Transverse colon (tissue), 4 donors: ENCODE results near the gene RIN2. TPM values are rescaled to one million over a fixed set of nuclear protein-coding genes. Genes with fewer than 3 reads are reported as not detected.

Experiments used
- DNase-seq: peaks from one replicate; pipeline ENCODE4 v3.0.0-alpha.2; 2019
- H3K27ac ChIP-seq, 4 donors: fragments of 200-600 bp; sonication (generic); 2 replicates each; pipeline ENCODE4 v1.5.1; 2016 to 2018; ENCODE audit warnings: inconsistent platforms in 4 of 4
- H3K27me3 ChIP-seq: fragments of 200-600 bp; sonication (generic); 2 replicates; pipeline ENCODE4 v1.5.1; 2017; ENCODE audit warnings: inconsistent platforms
- H3K36me3 ChIP-seq, 4 donors: fragments of 200-600 bp; sonication (generic); 2 replicates each; pipeline ENCODE4 v1.5.1; 2017 to 2019; ENCODE audit warnings: inconsistent platforms in 4 of 4
- H3K4me1 ChIP-seq, 4 donors: fragments of 200-600 bp; sonication (generic); 2 replicates each; pipeline ENCODE4 v1.5.1; 2017 to 2020; ENCODE audit warnings: inconsistent platforms in 4 of 4
- H3K4me3 ChIP-seq, 4 donors: fragments of 200-600 bp; sonication (generic); 1 replicate in 1 of 4; 2 replicates in 3 of 4; pipeline versions ENCODE4 v1.5.1 to v1.6.1; 2017 to 2019; ENCODE audit warnings: inconsistent platforms in 4 of 4
- H3K9me3 ChIP-seq, 2 donors: fragments of 200-600 bp; sonication (generic); 2 replicates each; pipeline ENCODE4 v1.5.1; 2017 to 2019; ENCODE audit warnings: inconsistent platforms in 2 of 2
- CTCF ChIP-seq, 5 experiments: fragments of 200-600 bp in 3 of 5; fragments of 450-650 bp in 2 of 5; sonication (generic) in 3 of 5; IDR thresholded peaks; 1 replicate in 2 of 5; 2 replicates in 3 of 5; pipeline ENCODE4 v1.5.1; 2016 to 2017; ENCODE audit warnings: antibody characterized with exemption in 5 of 5, inconsistent platforms in 3 of 5, mild to moderate bottlenecking in 2 of 5, moderate library complexity in 1 of 5
- EP300 ChIP-seq: sonication (generic); formaldehyde crosslinking; IDR thresholded peaks from one replicate; pipeline ENCODE4 v1.6.1; 2017; ENCODE audit warnings: antibody characterized with exemption, low read depth
- POLR2A ChIP-seq: fragments of 450-650 bp; IDR thresholded peaks from one replicate; pipeline ENCODE4 v1.6.1; 2016; ENCODE audit warnings: antibody characterized with exemption, mild to moderate bottlenecking, moderate library complexity
- POLR2AphosphoS5 ChIP-seq, 3 donors: sonication (generic); formaldehyde crosslinking; IDR thresholded peaks; one replicate each; pipeline ENCODE4 v1.6.1; 2016; ENCODE audit warnings: antibody characterized with exemption in 3 of 3
- WGBS, 2 donors: methylation state at CpG; one replicate each; pipeline ENCODE4 v1.1.5; 2018; ENCODE audit warnings: low coverage in 1 of 2; 5-methylcytosine and 5-hydroxymethylcytosine counted together
- in situ Hi-C, 4 donors: fragments of 200-750 bp; cut with MboI; loops; one replicate each; pipeline versions ENCODE4 v1.15.0 to v1.15.1; 2017; ENCODE audit warnings: low sequenced_read_pairs in 3 of 4, low pct_ligation_motif_present in 1 of 4, low pct_unique_long_range_greater_than_20kb in 1 of 4
- intact Hi-C: fragments of 100-400 bp; cut with DNase I; formaldehyde crosslinking; loops from one replicate; pipeline ENCODE4 v1.15.1; 2023; ENCODE audit warnings: low total_unique reads
- total RNA-seq, 4 donors: library from RNA; depleted of rRNA; stranded (reverse); fragments of >200 nt; gene quantifications; one replicate each; pipeline ENCODE4 v1.1.0, GENCODE V29; 2016

The RIN2 gene
- total RNA-seq, 4 donors from 2014 or later = 53.2 to 157 (median 104) TPM

- WGBS, 2 donors = 86 to 100% methylated on average over 1 to 9 of the region's 9 CpGs
- no peak overlapping the region for H3K27ac ChIP-seq
- no peak for DNase-seq
- H3K36me3 ChIP-seq = no peaks in the 10 kb centered on the region
- no peak for TF ChIP-seq EP300
- no peak for TF ChIP-seq CTCF (IDR thresholded peaks at IDR 0.05)
- no peak for TF ChIP-seq POLR2A
- TF ChIP-seq POLR2AphosphoS5 (IDR thresholded peaks at IDR 0.05) = no peak
- H3K27me3 ChIP-seq = no peaks in the 10 kb centered on the region
- in situ Hi-C loops (no loop called here), intact Hi-C loops (no loop called here)
- no peaks in the 10 kb centered on the region for H3K9me3 ChIP-seq
- H3K4me3 ChIP-seq = no peak overlapping the region
- H3K4me1 ChIP-seq = peaks cover 0 to 16% (median 7%) of the 10 kb centered on the region in 4 donors
Measured at GRCh38 chr20:19742974-19743639, 15.0 kb upstream of the RIN2 start.

- intact Hi-C loops (no loop called here), in situ Hi-C loops (no loop called here)
- H3K36me3 ChIP-seq = no peaks in the 10 kb centered on the region
- H3K27ac ChIP-seq = no peak overlapping the region
- WGBS, 2 donors = 57 to 86% methylated on average over 1 of the region's 1 CpG
- TF ChIP-seq CTCF (IDR thresholded peaks at IDR 0.05) = no peak
- TF ChIP-seq EP300 = no peak
- TF ChIP-seq POLR2AphosphoS5 (IDR thresholded peaks at IDR 0.05) = no peak
- no peak for TF ChIP-seq POLR2A
- no peak for DNase-seq
- no peaks in the 10 kb centered on the region for H3K27me3 ChIP-seq
- no peaks in the 10 kb centered on the region for H3K9me3 ChIP-seq
- no peak overlapping the region for H3K4me3 ChIP-seq
- peaks cover 0 to 14% (median 7%) of the 10 kb centered on the region in 4 donors for H3K4me1 ChIP-seq
Measured at GRCh38 chr20:19743640-19743995, 14.4 kb upstream of the RIN2 start.

- TF ChIP-seq POLR2A (no peak), EP300 (no peak), CTCF (IDR thresholded peaks at IDR 0.05) (no peak), POLR2AphosphoS5 (IDR thresholded peaks at IDR 0.05) (no peak)
- H3K27me3 ChIP-seq = no peaks in the 10 kb centered on the region
- DNase-seq = no peak
- H3K36me3 ChIP-seq = no peaks in the 10 kb centered on the region
- no peaks in the 10 kb centered on the region for H3K9me3 ChIP-seq
- H3K4me1 ChIP-seq = peaks cover 0 to 18% (median 7%) of the 10 kb centered on the region in 4 donors
- WGBS, 2 donors = 58 to 76% methylated on average over 3 of the region's 3 CpGs
- no peak overlapping the region for H3K4me3 ChIP-seq
- intact Hi-C loops = no loop called here
- no peak overlapping the region for H3K27ac ChIP-seq
- in situ Hi-C loops = no loop called here
Measured at GRCh38 chr20:19745106-19745505, 13.0 kb upstream of the RIN2 start.

- Histone ChIP-seq H3K9me3 (no peaks in the 10 kb centered on the region), H3K27ac (no peak overlapping the region), H3K4me1 (peaks cover 4 to 23% (median 11%) of the 10 kb centered on the region in 4 donors), H3K36me3 (no peaks in the 10 kb centered on the region), H3K4me3 (no peak overlapping the region), H3K27me3 (no peaks in the 10 kb centered on the region)
- in situ Hi-C loops = no loop called here
- 67 to 90% methylated on average over 1 of the region's 1 CpG for WGBS, 2 donors
- no peak for DNase-seq
- no peak for TF ChIP-seq POLR2AphosphoS5 (IDR thresholded peaks at IDR 0.05)
- no peak for TF ChIP-seq EP300
- no peak for TF ChIP-seq CTCF (IDR thresholded peaks at IDR 0.05)
- no peak for TF ChIP-seq POLR2A
- intact Hi-C loops = no loop called here
Measured at GRCh38 chr20:19745584-19745983, 12.5 kb upstream of the RIN2 start.
